Stimulated activated CD8-positive, alpha-beta memory T cell treated with anti-CD3 and anti-CD28 coated beads, Interleukin-7, amount 100 ng/mL, for 24 hours (primary cell): ENCODE measurements around the gene FHIT.

Source experiments
- DNase-seq: peaks from one replicate; pipeline ENCODE4 v3.0.0-alpha.2; 2020; ENCODE audit warnings: low read depth

FHIT gene

GRCh38 chr3:59996056-59996455 is 1255.2 kb downstream of the FHIT start:
- DNase-seq = no peak

GRCh38 chr3:59995563-59995962 is 1255.7 kb downstream of the FHIT start:
- DNase-seq = no peak

GRCh38 chr3:59994732-59995304 is 1256.4 kb downstream of the FHIT start:
- DNase-seq = no peak

- DNase-seq = no peak
Observed at GRCh38 chr3:59992578-59992977, 1258.7 kb downstream of the FHIT start.

GRCh38 chr3:59990915-59991314 is 1260.3 kb downstream of the FHIT start:
- DNase-seq = no peak

- DNase-seq = no peak
Observed at GRCh38 chr3:59982510-59982909, 1268.7 kb downstream of the FHIT start.

- no peak for DNase-seq
Observed at GRCh38 chr3:59981377-59981776, 1269.9 kb downstream of the FHIT start.

- DNase-seq = no peak
Observed at GRCh38 chr3:59980576-59980975, 1270.7 kb downstream of the FHIT start.

GRCh38 chr3:59979542-59979941 is 1271.7 kb downstream of the FHIT start:
- DNase-seq = no peak

GRCh38 chr3:59978979-59979378 is 1272.3 kb downstream of the FHIT start:
- no peak for DNase-seq

- DNase-seq = no peak
Observed at GRCh38 chr3:59970796-59971195, 1280.5 kb downstream of the FHIT start.

GRCh38 chr3:59970376-59970775 is 1280.9 kb downstream of the FHIT start:
- DNase-seq = no peak

GRCh38 chr3:59968513-59969045 is 1282.7 kb downstream of the FHIT start:
- no peak for DNase-seq

GRCh38 chr3:59963676-59964075 is 1287.6 kb downstream of the FHIT start:
- DNase-seq = no peak

- no peak for DNase-seq
Observed at GRCh38 chr3:59957150-59957549, 1294.1 kb downstream of the FHIT start.

GRCh38 chr3:59953104-59953503 is 1298.1 kb downstream of the FHIT start:
- no peak for DNase-seq

GRCh38 chr3:59949311-59949710 is 1301.9 kb downstream of the FHIT start:
- no peak for DNase-seq

GRCh38 chr3:59946401-59946800 is 1304.9 kb downstream of the FHIT start:
- no peak for DNase-seq

- DNase-seq = no peak
Observed at GRCh38 chr3:59940718-59941117, 1310.5 kb downstream of the FHIT start.

GRCh38 chr3:59939826-59940426 is 1311.3 kb downstream of the FHIT start:
- no peak for DNase-seq

GRCh38 chr3:59938828-59939227 is 1312.4 kb downstream of the FHIT start:
- no peak for DNase-seq

- DNase-seq = no peak
Observed at GRCh38 chr3:59937201-59937600, 1314.1 kb downstream of the FHIT start.

GRCh38 chr3:59936472-59936871 is 1314.8 kb downstream of the FHIT start:
- no peak for DNase-seq

GRCh38 chr3:59935025-59935424 is 1316.2 kb downstream of the FHIT start:
- no peak for DNase-seq
